Loucy (cell line): Measurements from ENCODE around the gene NFIX.

Source experiments
- H2AFZ ChIP-seq: fragments of 200-600 bp; sonication (generic); 2 replicates; pipeline ENCODE4 v1.6.0; 2016; ENCODE audit warnings: antibody characterized with exemption, mild to moderate bottlenecking, low read length, moderate library complexity
- H3F3A ChIP-seq: fragments of 200-600 bp; 2 replicates; pipeline ENCODE4 v1.6.0; 2016; ENCODE audit warnings: antibody characterized with exemption, low read depth, mild to moderate bottlenecking
- H3K27me3 ChIP-seq: fragments of 200-600 bp; sonication (generic); 2 replicates; pipeline ENCODE4 v1.6.1; 2014; ENCODE audit warnings: low read length, mild to moderate bottlenecking; ENCODE audit not compliant: insufficient read depth, poor library complexity, severe bottlenecking
- H3K36me3 ChIP-seq: fragments of 200-600 bp; sonication (generic); 2 replicates; pipeline ENCODE4 v1.6.1; 2016; ENCODE audit warnings: low read length; ENCODE audit not compliant: insufficient read depth
- H3K4me1 ChIP-seq: fragments of 200-600 bp; sonication (generic); 2 replicates; pipeline ENCODE4 v1.5.1; 2014; ENCODE audit warnings: low read length, mild to moderate bottlenecking; ENCODE audit not compliant: insufficient read depth, poor library complexity, severe bottlenecking
- H3K4me2 ChIP-seq: fragments of 200-600 bp; sonication (generic); 2 replicates; pipeline ENCODE4 v1.6.0; 2014; ENCODE audit warnings: antibody characterized with exemption, low read length, low read depth, mild to moderate bottlenecking; ENCODE audit not compliant: poor library complexity, severe bottlenecking
- H3K4me3 ChIP-seq: fragments of 200-600 bp; sonication (generic); 2 replicates; pipeline ENCODE4 v1.5.1; 2014; ENCODE audit warnings: low read length, mild to moderate bottlenecking, mixed read lengths; ENCODE audit not compliant: poor library complexity, severe bottlenecking
- H3K79me2 ChIP-seq: fragments of 200-600 bp; sonication (generic); 2 replicates; pipeline ENCODE4 v1.6.1; 2014; ENCODE audit warnings: low read length; ENCODE audit not compliant: insufficient read depth
- H3K9ac ChIP-seq: fragments of 200-600 bp; sonication (generic); 2 replicates; pipeline ENCODE4 v1.6.0; 2014; ENCODE audit warnings: mild to moderate bottlenecking, low read depth, low read length, moderate library complexity; ENCODE audit not compliant: poor library complexity, severe bottlenecking
- H3K9me2 ChIP-seq: fragments of 200-600 bp; sonication (generic); replicated peaks from 2 replicates; pipeline ENCODE4 v1.6.1; 2016; ENCODE audit warnings: low read depth, low read length, mixed read lengths
- H3K9me3 ChIP-seq: fragments of 200-600 bp; sonication (generic); 2 replicates; pipeline ENCODE4 v1.6.1; 2014; ENCODE audit warnings: mild to moderate bottlenecking, antibody characterized with exemption, low read length, low read depth; ENCODE audit not compliant: insufficient read depth
- H4K20me1 ChIP-seq: fragments of 200-600 bp; sonication (generic); 2 replicates; pipeline ENCODE4 v1.6.0; 2014; ENCODE audit warnings: antibody characterized with exemption, low read length, mild to moderate bottlenecking; ENCODE audit not compliant: insufficient read depth, poor library complexity, severe bottlenecking
- EZH2phosphoT487 ChIP-seq: fragments of 200-600 bp; IDR thresholded peaks from 2 replicates; pipeline ENCODE4 v1.6.1; 2018; ENCODE audit warnings: antibody characterized with exemption, mild to moderate bottlenecking, moderate library complexity, borderline replicate concordance
- TF ChIP-seq, protein P1 (sequence below): fragments of 200-600 bp; sonication (generic); conservative IDR thresholded peaks from 2 replicates; pipeline ENCODE4 v1.5.1; 2014; ENCODE audit warnings: mild to moderate bottlenecking, antibody characterized with exemption, low read length

The NFIX gene

DNA sequence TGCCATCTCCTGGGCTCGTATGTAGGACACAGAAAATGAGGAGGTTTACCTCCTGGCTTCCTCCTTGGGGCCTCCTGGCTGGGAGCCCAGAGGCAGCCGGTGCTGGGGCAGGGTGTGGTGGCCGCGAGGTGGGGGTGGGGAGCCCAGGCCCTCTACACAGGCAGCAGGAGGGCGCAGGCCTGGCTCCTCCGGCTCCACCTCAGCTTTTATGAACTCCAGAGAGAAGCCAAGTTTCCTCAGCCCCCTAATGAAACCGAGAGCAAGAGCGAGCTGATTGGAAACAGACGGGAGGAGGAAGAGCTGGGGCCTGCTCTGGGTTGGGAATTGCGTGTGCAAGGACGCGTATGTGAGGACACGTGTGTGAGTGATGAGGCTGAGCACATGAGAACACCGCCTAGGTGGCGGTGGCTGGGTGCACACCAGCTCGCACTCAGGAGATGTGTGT, 84.3 kb downstream of the NFIX start:
- no peaks in the 10 kb centered on the region for H3K79me2 ChIP-seq
- H3K9ac ChIP-seq: no peak overlapping the region
- no peaks in the 10 kb centered on the region for H3K9me3 ChIP-seq

DNA sequence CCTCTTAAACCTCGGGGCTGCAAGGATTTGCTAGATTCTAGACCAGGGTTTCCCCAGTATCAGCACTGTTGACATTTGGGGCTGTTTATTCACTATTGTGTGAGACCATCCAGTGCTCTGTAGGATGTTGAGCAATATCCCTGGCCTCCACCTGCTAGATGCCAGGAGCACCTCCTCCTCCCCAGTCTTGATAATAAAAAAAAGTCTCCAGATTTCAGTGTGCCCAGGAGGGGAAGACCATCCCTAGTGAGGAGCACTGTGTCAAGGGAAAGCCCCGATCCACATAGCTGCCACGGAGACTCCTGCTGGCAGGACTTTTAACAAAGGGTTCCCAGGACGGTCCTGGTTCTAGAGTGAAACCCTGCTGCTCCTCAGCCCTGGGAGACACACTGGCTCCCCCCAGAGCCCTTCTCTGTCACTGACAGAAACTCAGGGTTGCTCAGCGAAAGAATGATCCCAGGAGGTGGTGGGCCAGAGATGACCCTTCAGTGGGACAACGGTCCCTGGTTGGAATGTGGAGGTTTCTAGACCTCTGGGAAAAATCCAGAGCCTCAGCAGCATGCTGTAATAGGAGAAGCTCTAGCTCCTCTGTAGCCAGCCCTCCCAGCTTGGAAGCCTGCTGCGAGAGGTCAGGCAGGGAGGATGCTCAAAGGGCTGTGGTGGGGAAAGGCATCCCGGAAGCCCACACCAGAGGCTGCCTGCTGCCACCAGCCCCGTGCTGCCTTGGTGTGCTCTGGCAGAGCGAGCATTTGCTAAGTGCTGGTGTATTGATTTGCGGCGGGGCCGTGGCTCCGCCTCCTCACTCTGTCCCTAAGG, 87.1 kb downstream of the NFIX start:
- no peaks in the 10 kb centered on the region for H3K27me3 ChIP-seq
- no peak overlapping the region for H3K4me2 ChIP-seq
- H3K4me3 ChIP-seq: no peak overlapping the region
- no peaks in the 10 kb centered on the region for H4K20me1 ChIP-seq
- no peak overlapping the region for H2AFZ ChIP-seq
- no peaks in the 10 kb centered on the region for H3F3A ChIP-seq
- no peaks in the 10 kb centered on the region for H3K36me3 ChIP-seq
- no peaks in the 10 kb centered on the region for H3K9me2 ChIP-seq
- no peak for TF ChIP-seq EZH2phosphoT487
- TF ChIP-seq, protein P1, sequence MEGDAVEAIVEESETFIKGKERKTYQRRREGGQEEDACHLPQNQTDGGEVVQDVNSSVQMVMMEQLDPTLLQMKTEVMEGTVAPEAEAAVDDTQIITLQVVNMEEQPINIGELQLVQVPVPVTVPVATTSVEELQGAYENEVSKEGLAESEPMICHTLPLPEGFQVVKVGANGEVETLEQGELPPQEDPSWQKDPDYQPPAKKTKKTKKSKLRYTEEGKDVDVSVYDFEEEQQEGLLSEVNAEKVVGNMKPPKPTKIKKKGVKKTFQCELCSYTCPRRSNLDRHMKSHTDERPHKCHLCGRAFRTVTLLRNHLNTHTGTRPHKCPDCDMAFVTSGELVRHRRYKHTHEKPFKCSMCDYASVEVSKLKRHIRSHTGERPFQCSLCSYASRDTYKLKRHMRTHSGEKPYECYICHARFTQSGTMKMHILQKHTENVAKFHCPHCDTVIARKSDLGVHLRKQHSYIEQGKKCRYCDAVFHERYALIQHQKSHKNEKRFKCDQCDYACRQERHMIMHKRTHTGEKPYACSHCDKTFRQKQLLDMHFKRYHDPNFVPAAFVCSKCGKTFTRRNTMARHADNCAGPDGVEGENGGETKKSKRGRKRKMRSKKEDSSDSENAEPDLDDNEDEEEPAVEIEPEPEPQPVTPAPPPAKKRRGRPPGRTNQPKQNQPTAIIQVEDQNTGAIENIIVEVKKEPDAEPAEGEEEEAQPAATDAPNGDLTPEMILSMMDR: peak; percentile 32
- no peaks in the 10 kb centered on the region for H3K9me3 ChIP-seq
- H3K4me1 ChIP-seq: peaks cover 3% of the 10 kb centered on the region
- no peaks in the 10 kb centered on the region for H3K79me2 ChIP-seq
- H3K9ac ChIP-seq: no peak overlapping the region

More for the DNA sequence above, 84.3 kb downstream of the NFIX start:
- Histone ChIP-seq H3K4me2 (no peak overlapping the region), H3K36me3 (no peaks in the 10 kb centered on the region), H2AFZ (no peak overlapping the region), H3K4me3 (no peak overlapping the region), H3K4me1 (peaks cover 3% of the 10 kb centered on the region), H4K20me1 (no peaks in the 10 kb centered on the region), H3K27me3 (no peaks in the 10 kb centered on the region), H3F3A (no peaks in the 10 kb centered on the region), H3K9me2 (no peaks in the 10 kb centered on the region)
- TF ChIP-seq EZH2phosphoT487: no peak
- TF ChIP-seq, protein P1: no peak

DNA sequence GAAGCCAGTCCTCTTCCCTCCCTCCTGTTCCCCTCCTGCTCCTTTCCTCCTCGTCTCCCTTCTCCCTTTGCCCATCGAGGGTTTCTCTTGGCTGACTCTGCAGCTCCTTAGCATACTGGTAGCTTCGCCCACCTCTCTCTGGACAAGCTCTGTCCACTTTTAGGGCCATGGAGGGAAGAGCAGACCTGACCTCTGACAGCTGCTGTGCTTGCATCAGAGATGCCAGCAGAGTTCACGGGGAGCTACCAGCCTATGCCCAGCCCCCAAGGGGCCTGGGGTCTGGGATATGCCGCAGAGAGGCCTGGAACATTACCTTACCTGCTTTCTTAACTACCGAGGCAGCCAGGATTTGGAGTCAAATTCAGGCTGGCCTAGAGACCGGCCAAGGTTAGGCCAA, 87.7 kb downstream of the NFIX start:
- H3K9ac ChIP-seq: no peak overlapping the region
- H2AFZ ChIP-seq: no peak overlapping the region
- no peaks in the 10 kb centered on the region for H3F3A ChIP-seq
- TF ChIP-seq, protein P1: no peak
- TF ChIP-seq EZH2phosphoT487: no peak
- H3K79me2 ChIP-seq: no peaks in the 10 kb centered on the region
- no peaks in the 10 kb centered on the region for H3K36me3 ChIP-seq
- H4K20me1 ChIP-seq: no peaks in the 10 kb centered on the region
- peaks cover 3% of the 10 kb centered on the region for H3K4me1 ChIP-seq
- H3K9me3 ChIP-seq: no peaks in the 10 kb centered on the region
- no peaks in the 10 kb centered on the region for H3K9me2 ChIP-seq
- H3K27me3 ChIP-seq: no peaks in the 10 kb centered on the region
- no peak overlapping the region for H3K4me2 ChIP-seq
- H3K4me3 ChIP-seq: no peak overlapping the region
